Gastrocnemius medialis (tissue), 4 donors: Measurements from ENCODE around the gene AADACL4.

Experiments used
- CTCF ChIP-seq, 5 experiments: fragments of 450-650 bp in 3 of 5; fragments of 200-600 bp in 2 of 5; sonication (generic) in 2 of 5; IDR thresholded peaks in 4 of 5; conservative IDR thresholded peaks in 1 of 5; 1 replicate in 4 of 5; 2 replicates in 1 of 5; pipeline ENCODE4 v1.5.1; 2016 to 2019; ENCODE audit warnings: antibody characterized with exemption in 5 of 5, mild to moderate bottlenecking in 3 of 5, moderate library complexity in 3 of 5
- POLR2A ChIP-seq, 2 donors: fragments of 450-650 bp; IDR thresholded peaks; one replicate each; pipeline ENCODE4 v1.6.1; 2017; ENCODE audit warnings: antibody characterized with exemption in 2 of 2, mild to moderate bottlenecking in 2 of 2, moderate library complexity in 2 of 2

- TF ChIP-seq CTCF (IDR thresholded peaks at IDR 0.05 in 4 of 5, conservative IDR thresholded peaks at IDR 0.05 in 1 of 5) (no peak), POLR2A (IDR thresholded peaks at IDR 0.05) (peak in 1 of 2 donors; percentile 56)
Observed at GRCh38 chr1:12618965-12619791, 24.7 kb upstream of the AADACL4 start.
